AG04450 (cell line): ENCODE results near the gene RCAN1. TPM values are rescaled to one million over a fixed set of nuclear protein-coding genes. Genes with fewer than 3 reads are reported as not detected.

Experiments
- CTCF ChIA-PET: fragments of 300-600, 350-600 bp; formaldehyde crosslinking; extraction: SDS; loops from one replicate; lab custom pipeline; 2022; ENCODE audit warnings: antibody characterized with exemption, inconsistent platforms; lab: Charles Lee
- POLR2A ChIA-PET: fragments of 350-600 bp; formaldehyde crosslinking; extraction: SDS; loops from one replicate; lab custom pipeline; 2021; ENCODE audit warnings: antibody characterized with exemption, inconsistent platforms; lab: Yijun Ruan, JAX
- DNase-seq: peaks from one replicate; pipeline ENCODE4 v3.0.0-alpha.2; 2011; ENCODE audit warnings: low read depth, low spot score
- H3K27ac ChIP-seq: one replicate; pipeline ENCODE4 v1.5.1; 2012; ENCODE audit warnings: low read depth, low read length, control low read depth
- H3K27me3 ChIP-seq: one replicate; pipeline ENCODE4 v1.6.0; 2012; ENCODE audit warnings: low read length; ENCODE audit not compliant: control insufficient read depth, insufficient read depth
- H3K4me3 ChIP-seq: 2 replicates; pipeline ENCODE4 v1.5.1; 2011; ENCODE audit warnings: mild to moderate bottlenecking, low read depth, low read length, control low read depth
- H3K9me3 ChIP-seq: 2 replicates; pipeline ENCODE4 v1.5.1; 2012; ENCODE audit warnings: low read length; ENCODE audit not compliant: control insufficient read depth, insufficient read depth
- CTCF ChIP-seq: IDR thresholded peaks from 2 replicates; pipeline ENCODE4 v1.5.1; 2011; ENCODE audit warnings: low read depth, low read length, control low read depth, inconsistent platforms
- polyA plus RNA-seq: library from polyadenylated mRNA; depleted of rRNA; stranded (reverse); fragments of >200 nt; gene quantifications from 2 replicates; pipeline ENCODE4 v1.2.3, GENCODE V29; 2011

Gene RCAN1
- polyA plus RNA-seq, 1 experiment, result 50.6 TPM

- Histone ChIP-seq H3K4me3 (no peak overlapping the region), H3K9me3 (no peaks in the 10 kb centered on the region), H3K27ac (no peak overlapping the region), H3K27me3 (no peaks in the 10 kb centered on the region)
- no peak for DNase-seq
- ChIA-PET POLR2A (no interaction called here), CTCF (interaction anchor here (0.9 to 1.5 kb wide), 2 partner anchors 9 to 23 kb away, joined by 3 to 7 read pairs; no protein-coding TSS in a partner anchor)
- no peak for TF ChIP-seq CTCF
Measured at GRCh38 chr21:34580181-34580700, 34.7 kb downstream of the RCAN1 start.

GRCh38 chr21:34579411-34579810, 35.5 kb downstream of the RCAN1 start:
- H3K27ac ChIP-seq, result no peak overlapping the region
- POLR2A ChIA-PET, result interaction anchor here (1.0 kb wide), 1 partner anchor 53 kb away, joined by 4 read pairs; no protein-coding TSS in a partner anchor

GRCh38 chr21:34576041-34576511, 38.8 kb downstream of the RCAN1 start:
- CTCF ChIA-PET, result interaction anchor here (0.8 to 1.8 kb wide), 3 partner anchors 15 to 208 kb away, joined by 3 to 7 read pairs (median 4); no protein-coding TSS in a partner anchor
- H3K4me3 ChIP-seq, result no peak overlapping the region
- POLR2A ChIA-PET, result interaction anchor here (0.8 to 1.1 kb wide), 2 partner anchors 23 to 50 kb away, joined by 3 read pairs; no protein-coding TSS in a partner anchor
- DNase-seq, result no peak
- TF ChIP-seq CTCF, result no peak
- no peaks in the 10 kb centered on the region for H3K27me3 ChIP-seq
- H3K9me3 ChIP-seq, result no peaks in the 10 kb centered on the region
- no peak overlapping the region for H3K27ac ChIP-seq

More at GRCh38 chr21:34579411-34579810, 35.5 kb downstream of the RCAN1 start:
- CTCF ChIA-PET, result interaction anchor here (0.9 to 1.5 kb wide), 2 partner anchors 23 to 50 kb away, joined by 3 to 7 read pairs; no protein-coding TSS in a partner anchor
- Histone ChIP-seq H3K9me3 (no peaks in the 10 kb centered on the region), H3K4me3 (no peak overlapping the region), H3K27me3 (no peaks in the 10 kb centered on the region)
- TF ChIP-seq CTCF, result no peak
- no peak for DNase-seq

GRCh38 chr21:34574601-34575529, 40.0 kb downstream of the RCAN1 start:
- H3K9me3 ChIP-seq, result no peaks in the 10 kb centered on the region
- no peaks in the 10 kb centered on the region for H3K27me3 ChIP-seq
- no peak overlapping the region for H3K4me3 ChIP-seq
- no peak for DNase-seq
- no peak for TF ChIP-seq CTCF
- ChIA-PET CTCF (interaction anchor here (0.8 to 1.2 kb wide), 2 partner anchors 64 to 207 kb away, joined by 3 to 4 read pairs; no protein-coding TSS in a partner anchor), POLR2A (interaction anchor here (0.8 to 1.1 kb wide), 2 partner anchors 22 to 49 kb away, joined by 3 read pairs; no protein-coding TSS in a partner anchor)
- H3K27ac ChIP-seq, result no peak overlapping the region
